A204.1 (cell line): ENCODE measurements around the gene WEE2.

Source experiments
- FAIRE-seq: peaks from 2 replicates; lab custom pipeline; 2012; peaks lifted over from hg19 to GRCh38; lab: Jason Lieb, UNC

Gene WEE2

DNA sequence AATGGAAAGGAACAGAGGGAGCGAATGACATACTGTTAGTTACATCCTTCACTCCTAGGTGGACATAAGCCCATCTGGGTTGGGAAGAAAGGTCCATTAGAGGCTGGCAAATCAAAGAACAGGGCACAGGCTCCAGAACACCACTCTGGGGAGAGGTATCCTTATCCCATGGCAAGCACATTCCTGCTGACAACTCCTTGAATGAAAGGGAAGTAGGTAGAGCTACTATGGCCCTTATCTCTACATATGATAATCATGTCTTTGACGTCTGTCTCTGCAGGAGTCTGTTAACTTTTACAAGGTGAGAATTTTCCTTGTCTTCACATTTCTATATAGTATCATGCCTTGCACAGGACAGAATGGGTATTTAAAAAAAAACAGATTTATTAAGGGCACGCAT, 16.6 kb upstream of the WEE2 start:
- no peak for FAIRE-seq

DNA sequence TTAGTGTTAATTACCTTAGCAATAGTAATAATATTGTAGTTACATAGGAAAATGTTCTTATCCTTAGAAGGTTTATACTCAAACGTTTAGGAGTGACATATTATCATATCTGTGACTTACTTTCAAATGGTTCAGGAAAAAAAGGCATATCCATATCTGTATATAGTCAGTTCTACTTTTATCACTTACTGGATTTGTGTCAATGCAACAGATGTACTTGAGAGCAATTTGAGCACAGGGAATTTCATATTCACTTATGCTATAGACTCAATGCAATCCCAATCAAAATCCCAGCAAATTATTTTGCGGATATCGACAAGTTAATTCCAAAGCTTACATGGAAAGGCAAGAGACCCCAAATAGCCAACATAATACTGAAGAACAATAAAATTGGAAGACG, 16.2 kb upstream of the WEE2 start:
- no peak for FAIRE-seq

GRCh38 chr7:141693082-141693481, 15.1 kb upstream of the WEE2 start:
- no peak for FAIRE-seq

DNA sequence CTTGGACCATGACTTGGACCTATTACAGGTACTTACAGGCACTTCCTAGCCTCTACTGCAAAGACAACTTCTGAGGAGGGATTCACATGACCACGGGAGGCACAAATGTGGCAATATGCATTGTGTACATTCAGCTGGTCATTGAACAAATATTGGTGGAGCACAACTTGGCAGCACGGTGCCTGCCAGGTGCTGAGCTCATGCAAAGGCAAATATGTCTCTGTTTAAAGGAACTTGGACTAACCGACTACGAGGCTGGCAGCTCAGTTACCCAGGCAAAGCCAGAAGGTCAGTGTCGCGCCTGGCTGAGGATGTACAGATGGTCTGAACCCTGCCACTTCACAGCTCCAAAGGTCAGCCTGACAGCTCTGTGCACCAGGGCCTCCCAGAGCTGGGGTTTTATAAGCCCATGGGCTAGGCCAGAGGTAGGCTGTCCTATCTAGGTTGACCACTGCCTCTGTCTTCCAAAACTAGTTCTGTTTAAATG, 12.3 kb upstream of the WEE2 start:
- no peak for FAIRE-seq

GRCh38 chr7:141696348-141696747, 11.8 kb upstream of the WEE2 start:
- FAIRE-seq, result no peak

- no peak for FAIRE-seq
Observed at GRCh38 chr7:141697211-141697871, 10.8 kb upstream of the WEE2 start.

DNA sequence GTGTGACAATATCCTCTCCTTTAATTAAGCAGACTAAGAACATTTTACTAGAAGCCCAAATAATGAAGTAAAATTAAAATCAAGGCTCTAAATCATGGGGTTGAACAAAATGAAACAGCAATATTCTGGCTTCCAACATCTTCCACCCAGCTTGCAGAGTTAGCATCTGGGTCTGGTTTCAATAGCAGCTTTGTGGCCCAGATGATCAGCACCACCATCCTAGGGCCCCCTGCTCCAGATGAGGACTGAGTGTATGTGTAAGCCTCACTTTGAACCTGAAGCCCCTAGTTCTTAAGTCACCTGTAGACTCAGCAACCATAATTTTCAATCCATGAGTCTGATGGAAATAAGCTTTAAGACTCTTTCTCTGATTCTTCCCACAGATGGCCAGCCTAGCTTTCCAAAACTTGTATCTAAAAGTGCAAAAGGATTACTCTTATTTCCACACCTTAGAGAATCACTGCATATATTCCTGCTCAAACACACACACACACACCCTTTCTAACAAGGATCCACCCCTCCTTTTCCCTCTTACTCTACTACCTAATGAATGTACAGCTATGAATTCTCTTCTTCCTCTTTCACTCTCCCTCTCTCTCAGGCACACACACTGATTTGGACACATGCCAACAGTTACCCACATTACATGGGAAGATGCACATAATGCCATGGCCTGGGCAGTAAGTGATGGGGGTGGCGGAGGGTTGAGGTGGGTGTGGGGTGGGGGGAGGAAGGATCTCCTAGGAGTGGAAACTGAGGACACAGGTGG, 9.7 kb upstream of the WEE2 start:
- FAIRE-seq, result no peak

DNA sequence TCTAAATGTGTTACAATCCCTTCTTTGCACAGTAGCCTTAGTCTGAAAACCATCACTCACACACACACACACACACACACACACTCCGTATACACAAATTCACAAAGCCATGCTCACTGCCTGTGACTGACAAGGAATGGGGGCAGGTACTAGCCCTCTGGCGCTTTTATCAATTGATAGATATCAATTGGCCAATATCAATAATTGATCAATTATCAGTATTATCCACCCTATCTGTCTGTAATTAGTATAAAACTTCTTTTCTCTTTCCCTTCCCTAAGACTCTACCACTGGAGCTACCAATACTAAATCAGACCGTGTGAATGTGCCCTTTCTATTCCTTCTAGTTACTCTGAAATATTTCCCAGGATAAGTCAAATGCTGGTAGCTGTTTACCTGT, 8.3 kb upstream of the WEE2 start:
- no peak for FAIRE-seq

DNA sequence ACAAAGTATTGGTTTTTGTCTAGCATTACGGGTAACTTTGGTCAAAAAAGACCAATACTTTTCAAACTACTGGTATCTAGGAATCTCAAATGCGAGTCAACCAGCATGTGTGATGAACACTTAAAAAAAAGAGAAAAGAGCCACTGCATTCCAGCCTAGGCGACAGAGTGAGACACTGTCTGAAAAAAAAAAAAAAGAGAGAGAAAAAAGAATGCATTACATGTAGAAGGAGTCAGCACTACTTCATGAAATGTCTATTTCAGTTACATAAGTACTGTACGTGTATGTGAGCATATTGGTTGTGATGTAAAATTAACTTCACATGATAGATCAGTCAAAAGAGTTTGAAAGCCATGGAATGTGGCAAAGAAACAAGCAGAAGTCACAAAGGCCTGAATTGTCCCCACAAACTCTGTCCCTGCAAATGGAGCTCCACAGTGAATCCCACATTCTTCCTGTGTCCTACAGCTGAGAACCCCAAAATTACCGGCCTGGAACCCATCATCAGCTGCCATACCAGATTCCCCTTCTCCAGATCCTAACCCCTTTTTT, 7.8 kb upstream of the WEE2 start:
- no peak for FAIRE-seq

GRCh38 chr7:141700848-141701371, 7.2 kb upstream of the WEE2 start:
- FAIRE-seq, result no peak

GRCh38 chr7:141701489-141702046, 6.6 kb upstream of the WEE2 start:
- no peak for FAIRE-seq

DNA sequence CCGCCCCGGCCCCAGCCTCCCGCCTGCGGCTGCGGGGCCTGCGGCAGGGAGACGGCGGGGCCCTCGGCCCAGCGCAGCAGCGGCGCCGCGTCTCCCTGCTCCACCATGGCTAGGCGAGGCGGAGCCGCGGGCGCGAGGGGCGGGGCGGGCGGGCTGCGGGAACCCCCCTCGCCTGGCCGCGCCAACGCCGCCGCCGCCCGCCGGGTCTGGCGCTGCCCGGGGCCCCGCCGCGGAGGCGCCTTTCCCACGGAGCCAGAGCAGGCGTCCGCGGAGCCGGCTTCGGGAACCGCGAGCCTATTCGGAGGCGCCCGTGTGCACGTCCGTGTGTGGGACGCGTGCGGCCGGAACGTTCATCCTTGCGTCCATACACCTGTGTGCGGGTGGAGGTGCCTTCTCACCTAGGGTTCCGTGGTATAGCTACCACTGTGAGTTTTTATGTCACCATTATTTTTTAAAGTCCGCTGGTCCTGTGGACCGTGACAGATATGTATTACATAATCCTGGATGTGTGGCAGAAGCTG, 6.0 kb upstream of the WEE2 start, which contains the start of gene DENND11:
Gene DENND11, minus strand, starts transcription at position 120 of the 521 bp plus-strand sequence. Its CDS starts 13 bp downstream, at position 107.
- no peak for FAIRE-seq

DNA sequence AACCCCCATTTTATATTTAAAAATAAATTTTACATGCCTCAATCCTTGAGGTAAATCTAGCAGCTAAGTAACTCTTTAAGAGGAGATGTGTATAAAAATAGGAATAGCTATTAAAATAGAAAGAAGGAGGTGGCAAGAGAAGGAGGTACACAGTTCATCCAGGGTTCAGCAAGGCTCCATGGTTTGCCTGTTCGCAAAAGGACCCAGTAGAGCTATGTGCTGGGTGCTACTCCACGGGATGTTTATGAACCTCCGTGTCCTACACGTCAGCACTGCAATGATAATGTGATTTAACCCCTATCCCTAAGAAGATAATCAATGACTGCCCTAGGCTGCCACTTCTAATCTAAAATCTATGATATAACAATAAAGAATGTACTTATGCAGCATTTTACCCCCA, 5.3 kb upstream of the WEE2 start:
- no peak for FAIRE-seq

DNA sequence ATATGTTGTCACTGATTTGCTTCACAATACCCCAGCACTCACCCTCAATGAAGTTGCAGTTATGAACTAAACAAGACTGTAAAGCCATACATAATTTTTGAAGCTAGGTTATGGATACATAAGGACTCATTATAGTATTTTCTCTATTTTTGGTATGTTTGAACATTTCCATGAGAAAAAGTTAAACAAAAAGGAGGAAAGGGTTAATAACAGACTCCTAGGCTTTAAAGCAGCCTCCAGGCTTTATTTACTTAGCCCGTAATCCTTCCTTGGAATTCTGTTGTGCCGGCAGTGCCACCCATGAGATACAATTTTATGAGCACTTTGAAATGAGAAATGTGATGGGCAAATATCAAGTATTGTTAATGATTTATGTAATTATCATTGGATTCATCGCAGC, 4.0 kb upstream of the WEE2 start:
- FAIRE-seq, result no peak

GRCh38 chr7:141704741-141705140, 3.4 kb upstream of the WEE2 start:
- FAIRE-seq, result no peak

DNA sequence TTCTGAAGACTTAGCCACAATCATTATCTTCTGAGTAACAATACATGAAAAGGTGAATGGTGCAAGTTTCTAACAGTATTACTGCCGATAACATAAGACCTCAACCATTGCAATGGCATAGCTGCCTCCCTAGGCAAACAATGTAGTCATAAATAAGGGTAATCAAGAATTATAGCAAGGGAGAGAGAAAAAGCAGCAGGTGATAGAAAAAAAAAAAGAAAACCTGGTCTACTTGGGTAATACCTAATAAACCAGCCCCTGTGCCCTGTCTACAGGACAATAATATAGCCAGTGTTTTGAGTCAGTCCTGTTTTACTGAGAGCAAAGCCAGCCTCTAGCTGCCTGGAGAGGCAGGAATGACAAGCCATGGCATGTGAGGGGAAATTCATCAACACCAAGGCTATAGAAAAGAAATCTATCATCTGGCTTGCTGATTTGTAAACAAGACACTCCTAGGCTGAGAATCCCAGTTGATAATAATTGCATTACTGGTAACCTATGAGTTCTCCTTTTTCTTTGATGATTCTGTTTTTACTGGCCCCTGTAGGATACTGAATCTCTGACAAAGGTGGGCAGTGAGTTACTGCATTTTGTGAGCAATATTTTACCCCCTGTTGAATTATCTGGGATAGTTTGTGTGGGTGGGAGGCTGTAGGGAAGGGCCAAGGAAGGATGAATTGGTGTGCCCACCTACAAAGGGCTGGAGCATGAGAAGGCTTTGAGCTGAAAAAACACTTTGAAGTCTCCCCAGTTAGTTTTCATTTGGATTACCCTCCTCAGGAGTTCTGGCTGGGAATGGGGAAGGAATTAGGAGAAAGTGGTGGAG, 1.7 kb upstream of the WEE2 start:
- no peak for FAIRE-seq

- FAIRE-seq, result no peak
Observed at GRCh38 chr7:141709318-141709717, 1.2 kb downstream of the WEE2 start.

GRCh38 chr7:141709749-141710148, 1.6 kb downstream of the WEE2 start:
- FAIRE-seq, result no peak

- FAIRE-seq, result no peak
Observed at GRCh38 chr7:141710301-141710700, 2.1 kb downstream of the WEE2 start.

DNA sequence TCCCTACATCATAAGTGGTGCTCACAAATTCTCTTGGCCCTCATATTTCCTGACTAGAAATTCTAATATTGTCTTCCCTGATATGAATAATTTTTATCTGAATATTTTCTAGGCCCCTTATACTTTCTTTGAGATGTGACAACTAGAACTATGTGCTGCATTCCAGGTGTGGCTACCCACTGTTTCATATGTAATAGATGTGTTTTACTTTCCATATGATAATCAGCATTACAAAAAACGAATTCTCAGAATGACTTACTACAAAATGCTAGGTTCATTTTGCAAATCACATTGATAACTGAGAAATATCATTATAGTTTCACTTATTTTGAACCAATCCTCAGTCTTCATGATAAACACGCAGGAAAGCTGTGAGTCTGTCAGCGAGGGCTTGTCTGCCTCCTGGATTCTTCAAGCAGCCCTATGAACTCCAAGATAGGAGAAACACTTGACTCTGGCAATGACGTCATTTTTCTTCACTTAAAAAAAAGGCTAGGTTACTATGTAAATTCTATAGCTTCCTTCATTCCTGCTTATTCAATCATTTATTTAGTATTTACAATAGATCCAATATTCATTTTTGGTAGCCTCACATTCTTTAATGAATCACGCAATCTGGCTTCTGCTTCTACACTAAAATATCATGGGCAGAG, 4.6 kb downstream of the WEE2 start:
- FAIRE-seq, result no peak

DNA sequence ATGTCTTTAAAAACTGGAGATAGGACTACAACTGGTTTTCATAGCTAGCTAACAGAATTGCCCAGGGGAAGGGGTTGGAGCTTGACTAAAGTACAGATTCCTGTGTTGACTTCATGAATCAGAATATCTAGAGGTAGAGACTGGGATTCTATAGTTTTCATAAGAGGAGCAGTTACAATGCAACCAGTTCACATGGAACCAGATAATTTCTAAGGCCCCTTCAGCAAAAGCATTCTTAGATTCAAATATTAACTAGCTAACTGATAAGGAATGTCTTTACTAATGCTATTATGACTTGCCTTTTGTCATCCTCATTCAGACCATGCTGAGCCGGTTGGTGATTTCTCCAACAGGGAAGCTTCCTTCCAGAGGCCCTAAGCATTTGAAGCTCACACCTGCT, 5.7 kb downstream of the WEE2 start:
- FAIRE-seq, result no peak
